Smooth muscle cell (in vitro differentiated cells): ENCODE results near the gene ATP1B1. TPM values are rescaled to one million over a fixed set of nuclear protein-coding genes. Genes with fewer than 3 reads are reported as not detected.
A peak's percentile ranks its signal among the peaks of the same experiment; 100 is the strongest.

ENCODE experiments used
- DNase-seq: peaks from one replicate; lab custom pipeline; 2025; ENCODE audit not compliant: unreplicated experiment; lab: John Stamatoyannopoulos, UW
- H2AFZ ChIP-seq: fragments of 200-600 bp; sonication (generic); 2 replicates; pipeline ENCODE4 v1.6.0; 2016; ENCODE audit warnings: antibody characterized with exemption, low read depth, mild to moderate bottlenecking
- H3F3A ChIP-seq: fragments of 200-600 bp; sonication (generic); 2 replicates; pipeline ENCODE4 v1.6.0; 2017; ENCODE audit warnings: antibody characterized with exemption, low read depth
- H3K27ac ChIP-seq: fragments of 200-600 bp; sonication (generic); 2 replicates; pipeline ENCODE4 v1.5.1; 2016; ENCODE audit warnings: low read depth, mild to moderate bottlenecking
- H3K27me3 ChIP-seq: fragments of 200-600 bp; sonication (generic); 2 replicates; pipeline ENCODE4 v1.6.1; 2016; ENCODE audit warnings: low read depth, mild to moderate bottlenecking
- H3K36me3 ChIP-seq: fragments of 200-600 bp; sonication (generic); 2 replicates; pipeline ENCODE4 v1.5.1; 2016; ENCODE audit warnings: low read depth
- H3K4me1 ChIP-seq: fragments of 200-600 bp; sonication (generic); 2 replicates; pipeline ENCODE4 v1.5.1; 2016; ENCODE audit warnings: low read depth
- H3K4me2 ChIP-seq: fragments of 200-600 bp; sonication (generic); 2 replicates; pipeline ENCODE4 v1.6.0; 2016; ENCODE audit warnings: mild to moderate bottlenecking
- H3K4me3 ChIP-seq: fragments of 200-600 bp; sonication (generic); 2 replicates; pipeline ENCODE4 v1.5.1; 2016; ENCODE audit warnings: mild to moderate bottlenecking
- H3K79me2 ChIP-seq: fragments of 200-600 bp; sonication (generic); 2 replicates; pipeline ENCODE4 v1.6.0; 2016; ENCODE audit warnings: low read depth, mild to moderate bottlenecking
- H3K9ac ChIP-seq: fragments of 200-600 bp; sonication (generic); 2 replicates; pipeline ENCODE4 v1.6.0; 2016; ENCODE audit warnings: low read depth
- H3K9me3 ChIP-seq: fragments of 200-600 bp; sonication (generic); replicated peaks from 2 replicates; pipeline ENCODE4 v1.5.1; 2016; ENCODE audit warnings: low read depth
- H4K20me1 ChIP-seq: fragments of 200-600 bp; sonication (generic); 2 replicates; pipeline ENCODE4 v1.6.0; 2016; ENCODE audit warnings: low read depth
- WGBS: methylation state at CpG from one replicate; pipeline ENCODE4 v1.1.7; 2016; ENCODE audit warnings: low lambda C conversion rate; 5-methylcytosine and 5-hydroxymethylcytosine counted together
- polyA plus RNA-seq: library from polyadenylated mRNA; unstranded; fragments of >200 nt; fragmentation: Nextera tagmentation; extraction: Ambion mirVana; gene quantifications from 2 replicates; pipeline ENCODE4 v1.2.1, GENCODE V29; 2016
- total RNA-seq: library from RNA; depleted of rRNA; stranded (reverse); fragments of >200 nt; gene quantifications from 2 replicates; pipeline ENCODE4 v1.2.3, GENCODE V29; 2014
- TF ChIP-seq, protein P1 (sequence below): fragments of 200-600 bp; sonication (generic); IDR thresholded peaks from 2 replicates; pipeline ENCODE4 v1.5.1; 2017; ENCODE audit warnings: borderline replicate concordance, mild to moderate bottlenecking, antibody characterized with exemption; ENCODE audit not compliant: insufficient read depth, poor library complexity, severe bottlenecking

Gene ATP1B1
- total and polyA plus RNA-seq, 2 experiments from 2014 or later = 144 to 347 TPM

DNA sequence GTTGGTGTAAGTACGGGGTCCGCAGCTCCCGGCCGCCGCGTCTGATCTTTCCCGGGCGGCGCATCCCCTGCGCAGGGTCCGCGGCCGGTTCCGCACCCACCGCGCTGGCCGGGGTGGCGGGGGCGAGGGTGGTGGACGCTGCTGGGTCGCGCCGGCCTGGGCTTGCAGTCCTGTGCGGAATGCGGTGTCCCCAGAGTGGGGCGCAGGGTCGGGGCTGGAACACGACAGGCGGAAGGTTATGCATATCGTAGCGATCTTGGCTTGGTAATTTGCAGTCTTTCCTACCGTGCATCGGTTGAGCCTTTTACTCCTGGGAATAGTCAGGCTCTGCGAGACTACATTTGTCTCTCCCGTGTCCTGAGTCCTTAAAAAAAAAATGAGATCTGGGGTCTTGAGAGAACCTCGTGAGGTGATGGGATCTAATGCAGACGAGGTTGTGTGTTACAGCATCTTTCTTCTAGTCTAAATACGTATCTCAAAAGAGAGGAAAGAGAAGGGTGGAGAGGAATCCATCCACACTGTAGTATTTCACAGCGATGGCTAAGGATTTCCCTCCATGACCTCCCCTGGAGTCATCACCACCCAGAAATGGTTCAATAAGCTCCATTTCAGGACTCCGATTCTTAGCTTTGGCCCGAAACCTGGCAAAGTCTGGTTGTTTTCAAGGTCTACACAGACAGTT, 572 bp downstream of the ATP1B1 start:
- no peaks in the 10 kb centered on the region for H3K9me3 ChIP-seq
- under 1% methylated on average over 39 of the region's 41 CpGs for WGBS
- H3K4me1 ChIP-seq = peaks cover 34% of the 10 kb centered on the region
- DNase-seq = no peak
- H3K36me3 ChIP-seq = no peaks in the 10 kb centered on the region
- H2AFZ ChIP-seq = no peak overlapping the region
- TF ChIP-seq, protein P1, sequence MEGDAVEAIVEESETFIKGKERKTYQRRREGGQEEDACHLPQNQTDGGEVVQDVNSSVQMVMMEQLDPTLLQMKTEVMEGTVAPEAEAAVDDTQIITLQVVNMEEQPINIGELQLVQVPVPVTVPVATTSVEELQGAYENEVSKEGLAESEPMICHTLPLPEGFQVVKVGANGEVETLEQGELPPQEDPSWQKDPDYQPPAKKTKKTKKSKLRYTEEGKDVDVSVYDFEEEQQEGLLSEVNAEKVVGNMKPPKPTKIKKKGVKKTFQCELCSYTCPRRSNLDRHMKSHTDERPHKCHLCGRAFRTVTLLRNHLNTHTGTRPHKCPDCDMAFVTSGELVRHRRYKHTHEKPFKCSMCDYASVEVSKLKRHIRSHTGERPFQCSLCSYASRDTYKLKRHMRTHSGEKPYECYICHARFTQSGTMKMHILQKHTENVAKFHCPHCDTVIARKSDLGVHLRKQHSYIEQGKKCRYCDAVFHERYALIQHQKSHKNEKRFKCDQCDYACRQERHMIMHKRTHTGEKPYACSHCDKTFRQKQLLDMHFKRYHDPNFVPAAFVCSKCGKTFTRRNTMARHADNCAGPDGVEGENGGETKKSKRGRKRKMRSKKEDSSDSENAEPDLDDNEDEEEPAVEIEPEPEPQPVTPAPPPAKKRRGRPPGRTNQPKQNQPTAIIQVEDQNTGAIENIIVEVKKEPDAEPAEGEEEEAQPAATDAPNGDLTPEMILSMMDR = no peak
- H3K79me2 ChIP-seq = peaks cover 58% of the 10 kb centered on the region
- peaks cover 55% of the 10 kb centered on the region for H4K20me1 ChIP-seq
- H3K9ac ChIP-seq = peak overlapping the region; percentile 97
- peak overlapping the region; percentile 92 for H3K4me3 ChIP-seq
- H3K27ac ChIP-seq = peak overlapping the region; percentile 99
- H3K4me2 ChIP-seq = peak overlapping the region; percentile 96
- no peaks in the 10 kb centered on the region for H3K27me3 ChIP-seq
- H3F3A ChIP-seq = peaks cover 46% of the 10 kb centered on the region

DNA sequence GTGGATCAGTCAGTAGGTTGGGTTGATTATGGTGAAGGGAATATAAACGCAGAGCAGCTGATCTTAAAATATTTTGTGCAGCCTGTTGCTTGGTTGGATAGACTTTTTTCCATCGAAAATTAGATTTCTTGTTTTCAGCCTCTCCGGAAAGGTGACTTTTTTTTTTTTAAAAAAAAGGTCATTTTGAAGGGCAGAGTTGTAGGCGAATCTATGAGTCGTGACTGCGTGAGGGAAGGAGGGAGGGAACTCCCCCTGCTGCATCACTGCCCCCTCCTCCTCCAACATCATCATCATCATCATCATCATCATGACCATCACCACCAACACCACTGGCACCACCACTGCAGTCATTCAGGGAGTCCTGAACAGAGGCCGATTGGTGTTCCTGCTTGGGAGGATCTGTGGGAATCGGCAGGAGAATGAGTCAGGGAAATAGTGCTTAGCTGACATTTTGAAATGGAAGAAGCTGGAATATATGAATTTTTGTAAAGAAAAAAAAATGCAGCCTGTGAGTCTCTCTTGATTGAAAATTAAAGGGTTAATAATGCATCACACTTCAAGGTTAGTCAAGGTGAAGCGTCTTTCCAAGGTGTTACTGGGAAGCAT, 1.2 kb downstream of the ATP1B1 start:
- WGBS = 3% methylated on average over 9 of the region's 9 CpGs
- Histone ChIP-seq H3K9me3 (no peaks in the 10 kb centered on the region), H3K27ac (peak overlapping the region; percentile 99), H3K27me3 (no peaks in the 10 kb centered on the region), H3K4me3 (peak overlapping the region; percentile 92), H3K36me3 (no peaks in the 10 kb centered on the region), H3K4me2 (peak overlapping the region; percentile 96), H3K4me1 (peaks cover 31% of the 10 kb centered on the region), H3F3A (peaks cover 52% of the 10 kb centered on the region), H2AFZ (no peak overlapping the region), H4K20me1 (peaks cover 62% of the 10 kb centered on the region), H3K9ac (peak overlapping the region; percentile 97), H3K79me2 (peaks cover 64% of the 10 kb centered on the region)
- no peak for DNase-seq
- TF ChIP-seq, protein P1 = no peak

DNA sequence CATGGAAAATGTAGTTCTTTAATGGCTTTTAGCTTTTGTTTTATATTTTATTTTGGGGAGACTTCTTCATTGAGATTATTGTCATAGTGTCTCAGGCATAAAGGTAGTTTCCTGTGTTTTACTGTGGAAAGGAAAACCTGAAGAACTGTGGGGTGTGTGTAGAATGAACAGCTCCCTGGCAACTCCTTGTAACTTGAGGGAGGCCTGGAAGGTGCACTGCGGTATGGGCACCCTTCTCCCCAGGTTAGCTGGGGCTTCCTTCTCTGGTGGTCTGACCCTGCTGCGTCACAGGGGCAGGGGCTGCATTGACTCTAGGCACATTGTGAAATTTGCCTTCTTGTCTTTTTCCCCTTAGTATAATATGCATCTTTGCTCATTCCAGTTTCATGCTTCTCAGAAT, 1.7 kb downstream of the ATP1B1 start:
- H3K9me3 ChIP-seq = no peaks in the 10 kb centered on the region
- TF ChIP-seq, protein P1 = no peak
- DNase-seq = no peak
- 18% methylated on average over 2 of the region's 2 CpGs for WGBS
- H3K36me3 ChIP-seq = no peaks in the 10 kb centered on the region
- H3K4me2 ChIP-seq = peak overlapping the region; percentile 96
- H3K4me3 ChIP-seq = peak overlapping the region; percentile 92
- peaks cover 32% of the 10 kb centered on the region for H3K4me1 ChIP-seq
- peak overlapping the region; percentile 97 for H3K9ac ChIP-seq
- no peaks in the 10 kb centered on the region for H3K27me3 ChIP-seq
- H3F3A ChIP-seq = peaks cover 58% of the 10 kb centered on the region
- H4K20me1 ChIP-seq = peaks cover 65% of the 10 kb centered on the region
- H3K79me2 ChIP-seq = peaks cover 70% of the 10 kb centered on the region
- H2AFZ ChIP-seq = no peak overlapping the region
- H3K27ac ChIP-seq = peak overlapping the region; percentile 99
